GM12875 (cell line): ENCODE data around the gene SOX1.

Experiments
- H3K4me3 ChIP-seq: one replicate; pipeline ENCODE4 v1.5.1; 2011; ENCODE audit warnings: low read depth, low read length, control low read depth
- CTCF ChIP-seq: IDR thresholded peaks from 2 replicates; pipeline ENCODE4 v1.5.1; 2011; ENCODE audit warnings: low read depth, mild to moderate bottlenecking, control low read depth, inconsistent platforms, low read length, moderate library complexity, borderline replicate concordance; ENCODE audit not compliant: insufficient read depth

The SOX1 gene

GRCh38 chr13:112107289-112107688 is 40.3 kb downstream of the SOX1 start:
- TF ChIP-seq CTCF = no peak
- no peak overlapping the region for H3K4me3 ChIP-seq

GRCh38 chr13:112110479-112110878 is 43.5 kb downstream of the SOX1 start:
- no peak overlapping the region for H3K4me3 ChIP-seq
- no peak for TF ChIP-seq CTCF

- no peak overlapping the region for H3K4me3 ChIP-seq
- TF ChIP-seq CTCF = no peak
Observed at GRCh38 chr13:112111239-112111857, 44.4 kb downstream of the SOX1 start.

- no peak for TF ChIP-seq CTCF
- no peak overlapping the region for H3K4me3 ChIP-seq
Observed at GRCh38 chr13:112112534-112113276, 45.8 kb downstream of the SOX1 start.

- TF ChIP-seq CTCF = no peak
- H3K4me3 ChIP-seq = no peak overlapping the region
Observed at GRCh38 chr13:112113348-112113747, 46.4 kb downstream of the SOX1 start.

- no peak for TF ChIP-seq CTCF
Observed at GRCh38 chr13:112113851-112114250, 46.9 kb downstream of the SOX1 start.

GRCh38 chr13:112114391-112114790 is 47.4 kb downstream of the SOX1 start:
- TF ChIP-seq CTCF = no peak
- no peak overlapping the region for H3K4me3 ChIP-seq

More at GRCh38 chr13:112113851-112114250, 46.9 kb downstream of the SOX1 start:
- H3K4me3 ChIP-seq = no peak overlapping the region
